ENCODE results near the gene TIMP2.
"Not testable (repeated sequence)": the region's sequence is repeated elsewhere in the genome, so short reads cannot be mapped to it uniquely, and the experiment has no call there.

Gene TIMP2

DNA sequence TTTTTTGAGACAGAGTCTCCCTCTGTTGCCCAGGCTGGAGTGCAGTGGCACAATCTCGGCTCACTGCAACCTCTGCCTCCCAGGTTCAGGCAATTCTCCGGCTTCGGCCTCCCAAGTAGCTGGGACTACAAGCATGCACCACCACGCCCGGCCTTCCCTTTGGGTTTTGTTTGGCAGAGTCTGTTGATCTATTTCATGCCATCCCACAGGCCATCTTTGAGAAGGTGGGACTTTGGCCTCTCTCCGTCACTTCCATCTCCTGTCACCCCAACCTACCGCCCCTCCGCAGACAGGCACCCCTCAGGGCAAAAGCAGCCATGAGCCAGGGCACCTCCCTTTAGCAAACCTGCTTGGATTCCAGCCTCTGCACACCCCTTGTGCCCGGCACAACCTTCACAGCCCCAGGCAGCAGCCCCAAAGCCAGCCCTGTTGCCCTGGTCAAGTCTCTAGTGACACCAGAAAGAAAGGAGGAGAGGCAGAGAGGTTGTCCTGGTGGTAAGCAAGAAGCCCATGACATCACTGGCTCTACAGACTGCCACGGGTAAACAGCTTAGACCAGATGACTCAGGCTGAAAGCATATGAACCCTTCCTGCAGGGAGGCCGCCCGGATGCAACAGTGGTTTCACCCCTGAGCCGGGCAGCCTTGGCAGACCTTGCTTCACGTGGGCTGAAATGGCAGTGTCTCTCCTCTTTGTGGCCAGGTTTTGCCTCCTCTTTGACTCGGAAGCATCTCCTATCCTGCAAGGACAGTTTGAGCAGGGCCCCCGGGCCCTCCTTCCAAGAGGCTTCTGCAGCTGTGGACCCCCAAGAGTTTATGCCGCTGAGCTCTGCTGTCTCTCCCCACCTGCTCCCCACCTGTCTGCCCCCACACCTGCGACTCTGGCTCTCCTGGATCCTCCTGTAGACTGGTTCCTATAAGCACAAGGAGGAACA lies 8.1 kb upstream of the TIMP2 start:
- in situ Hi-C loops (cut with HindIII; ENCODE audit: low sequenced_read_pairs), result no loop called here

DNA sequence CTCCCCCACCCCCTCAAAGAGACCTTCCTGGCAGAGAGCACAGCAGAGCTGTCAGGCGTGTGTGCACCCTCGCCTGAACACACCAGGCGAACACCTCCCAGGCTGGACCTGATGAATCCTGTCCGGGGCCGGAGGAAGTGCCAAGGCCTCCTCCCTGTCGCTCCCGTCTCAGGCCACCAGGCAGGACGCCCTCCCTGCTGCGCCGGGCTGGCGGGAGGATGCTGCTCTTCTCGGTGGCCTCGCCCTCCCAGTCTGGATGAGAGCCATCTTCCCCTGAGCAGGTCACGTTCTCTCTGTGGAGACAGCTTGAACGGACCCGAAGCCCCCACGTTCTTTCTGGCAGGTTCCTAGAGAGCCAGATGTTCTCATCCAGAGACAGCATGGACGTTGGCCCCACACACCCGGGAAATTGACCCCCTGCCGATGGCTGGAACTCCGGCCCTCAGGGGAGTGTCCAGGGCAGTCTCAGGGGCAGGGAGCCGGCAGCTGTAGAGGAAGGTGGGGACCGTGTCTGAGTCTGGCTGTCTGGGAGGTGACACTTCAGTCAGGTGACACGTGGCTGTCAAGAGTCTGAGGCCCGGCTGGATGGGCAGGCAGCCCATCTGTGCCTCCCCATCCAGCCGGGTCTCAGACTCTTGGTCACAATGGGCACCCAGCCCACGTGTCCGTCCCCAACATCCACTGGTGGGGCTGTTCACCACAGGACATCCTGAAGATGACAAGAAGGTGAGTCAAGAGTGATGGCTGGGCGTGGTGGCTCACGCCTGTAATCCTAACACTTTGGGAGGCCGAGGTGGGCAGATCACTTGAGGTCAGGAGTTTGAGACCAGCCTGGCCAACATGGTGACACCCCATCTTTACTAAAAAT lies 5.0 kb upstream of the TIMP2 start:
- in situ Hi-C loops (cut with HindIII; ENCODE audit: low sequenced_read_pairs), result no loop called here

DNA sequence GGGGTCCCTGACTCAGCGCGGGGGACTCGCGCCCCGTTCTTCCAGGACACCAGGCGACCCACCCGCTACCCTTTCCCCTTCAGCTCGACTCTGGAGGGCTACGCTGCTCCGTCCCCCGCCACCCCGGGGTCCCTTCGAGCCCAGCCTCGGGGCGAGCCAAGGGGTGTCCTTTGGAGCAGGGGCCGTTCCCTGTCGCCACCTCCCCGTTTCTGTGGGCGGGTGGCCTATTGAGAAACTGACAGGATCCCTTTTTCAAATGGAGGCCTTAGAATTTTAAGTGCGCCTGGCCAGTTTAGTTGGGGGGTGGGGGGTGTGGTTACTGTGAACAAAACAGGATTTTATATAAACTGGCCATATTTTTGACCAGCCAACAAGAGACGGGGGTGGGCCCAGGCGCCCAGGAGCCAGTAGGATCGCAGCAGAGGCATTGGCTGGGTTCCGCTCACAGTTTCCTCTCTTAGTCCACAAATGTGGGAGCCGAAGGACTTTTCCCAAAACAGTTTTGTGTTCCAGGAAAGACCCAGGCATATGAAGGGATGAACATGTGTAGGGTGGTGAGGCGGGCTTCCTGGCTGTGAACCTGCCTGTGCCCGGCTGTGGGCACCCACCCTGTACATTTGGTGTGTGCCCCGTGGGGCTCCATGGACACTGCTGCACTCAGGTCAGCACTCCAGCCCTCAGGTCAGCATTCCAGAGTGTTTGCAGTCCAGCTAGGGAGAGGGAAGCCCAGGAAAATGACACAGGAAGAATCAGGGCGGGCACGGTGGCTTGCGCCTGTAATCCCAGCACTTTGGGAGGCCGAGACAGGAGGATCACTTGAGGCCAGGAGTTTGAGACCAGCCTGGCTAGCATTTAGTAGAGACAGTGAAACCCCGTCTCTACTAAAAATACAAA lies 722 bp upstream of the TIMP2 start:
- in situ Hi-C loops (cut with HindIII; ENCODE audit: low sequenced_read_pairs), result no loop called here

DNA sequence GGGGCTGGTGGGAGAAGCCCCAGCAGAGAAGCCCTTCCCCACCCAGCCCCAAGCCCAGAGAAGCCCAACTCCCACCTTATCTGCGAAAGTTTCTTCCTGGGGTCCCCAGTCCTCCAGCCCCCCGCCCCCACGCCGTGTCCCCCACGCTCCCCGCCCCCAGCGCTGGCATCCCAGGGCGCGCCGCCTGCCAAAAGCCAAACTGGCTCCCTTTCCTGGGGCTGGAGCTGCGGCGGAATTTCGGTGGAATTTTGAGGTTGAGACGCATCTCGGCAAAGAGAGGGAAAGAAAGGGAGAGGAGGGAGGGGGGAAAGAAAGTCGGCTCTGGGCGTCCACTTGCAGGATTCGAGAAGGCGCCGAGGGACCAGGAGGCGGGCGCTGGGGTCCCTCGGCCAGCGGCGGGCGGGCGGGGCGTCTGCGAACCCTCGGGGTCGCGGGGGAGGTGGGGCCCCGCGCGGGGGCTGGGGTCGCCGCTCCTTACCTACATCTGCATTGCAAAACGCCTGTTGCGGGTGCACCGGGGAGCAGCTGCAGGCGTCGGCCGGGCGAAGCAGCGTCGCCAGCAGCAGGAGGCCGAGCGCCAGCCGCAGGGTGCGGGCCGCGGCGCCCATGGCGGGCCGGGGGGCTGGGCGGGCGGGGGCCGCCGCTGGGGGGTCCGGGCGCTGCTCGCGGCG lies 571 bp downstream of the TIMP2 start:
- in situ Hi-C loops (cut with HindIII; ENCODE audit: low sequenced_read_pairs), result no loop called here

DNA sequence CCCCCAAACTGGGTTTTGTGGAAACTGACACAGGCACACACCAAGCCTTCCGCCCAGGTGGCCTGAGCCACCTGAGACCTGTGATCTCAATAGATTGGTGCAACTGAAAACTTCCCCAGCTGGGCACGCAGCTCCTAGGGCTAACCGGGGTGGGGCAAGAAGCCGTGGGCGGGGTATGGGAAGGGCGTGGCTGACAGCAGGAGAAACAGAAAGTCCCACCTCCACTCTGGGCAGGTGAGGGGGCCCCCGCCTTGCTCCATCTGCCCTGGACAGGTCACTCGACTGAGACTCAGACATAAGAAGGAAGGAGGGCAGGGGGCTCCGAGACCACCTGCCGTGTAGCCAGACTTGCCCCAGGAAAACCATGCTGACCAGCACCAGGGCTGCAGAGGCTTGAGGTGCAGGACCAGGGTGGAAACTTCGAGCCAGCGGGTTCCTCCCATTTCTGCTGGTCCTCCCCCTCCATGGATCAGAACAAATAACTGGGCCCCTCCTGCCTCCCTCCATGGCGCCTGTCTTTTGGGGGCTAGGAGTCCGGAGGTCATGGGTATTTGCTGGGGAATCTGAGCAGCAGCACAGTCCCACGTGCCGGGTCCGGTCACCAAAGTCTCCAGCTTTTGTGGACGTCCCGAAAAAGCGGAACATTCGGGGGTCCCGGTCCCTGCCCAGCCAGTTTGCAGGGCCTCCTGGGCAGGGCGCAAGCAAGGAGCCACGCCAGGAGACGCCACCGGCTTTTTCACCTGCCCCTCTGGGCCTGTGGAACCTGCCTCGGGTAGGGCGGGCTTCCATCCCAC lies 1.3 kb downstream of the TIMP2 start:
- in situ Hi-C loops (cut with HindIII; ENCODE audit: low sequenced_read_pairs), result no loop called here

DNA sequence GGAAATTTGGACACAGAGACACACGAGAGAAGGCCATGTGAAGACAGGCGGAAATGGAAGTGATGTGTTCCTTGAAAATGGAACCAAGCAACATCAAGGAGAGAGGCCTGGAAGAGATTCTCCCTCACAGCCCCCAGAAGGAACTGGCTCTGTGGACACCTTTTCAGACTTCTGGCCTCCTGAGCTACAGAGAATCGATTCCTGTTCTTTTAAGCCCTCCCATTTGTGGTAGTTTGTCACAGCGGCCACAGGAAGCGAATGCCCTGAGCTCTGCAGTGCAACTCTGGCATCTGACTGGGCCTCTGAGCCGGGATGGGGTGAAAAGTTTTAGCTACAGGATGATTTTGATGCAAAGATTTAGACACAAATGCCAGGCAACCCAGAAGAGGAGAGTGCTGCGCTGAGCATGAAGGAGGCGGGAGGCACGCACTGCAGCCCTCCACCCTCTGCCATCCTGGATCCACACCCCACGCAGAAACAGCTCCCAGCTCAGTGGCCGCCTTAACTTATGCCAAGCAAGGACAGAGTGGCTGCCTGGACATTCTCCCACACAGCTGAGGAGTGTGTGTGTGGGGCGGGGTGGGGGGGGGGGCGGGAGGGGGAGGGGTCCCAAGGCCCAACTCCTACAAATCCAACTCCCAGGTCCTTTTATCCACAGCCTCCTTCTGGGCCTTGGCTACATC lies 2.2 kb downstream of the TIMP2 start:
- in situ Hi-C loops (cut with HindIII; ENCODE audit: low sequenced_read_pairs), result no loop called here

DNA sequence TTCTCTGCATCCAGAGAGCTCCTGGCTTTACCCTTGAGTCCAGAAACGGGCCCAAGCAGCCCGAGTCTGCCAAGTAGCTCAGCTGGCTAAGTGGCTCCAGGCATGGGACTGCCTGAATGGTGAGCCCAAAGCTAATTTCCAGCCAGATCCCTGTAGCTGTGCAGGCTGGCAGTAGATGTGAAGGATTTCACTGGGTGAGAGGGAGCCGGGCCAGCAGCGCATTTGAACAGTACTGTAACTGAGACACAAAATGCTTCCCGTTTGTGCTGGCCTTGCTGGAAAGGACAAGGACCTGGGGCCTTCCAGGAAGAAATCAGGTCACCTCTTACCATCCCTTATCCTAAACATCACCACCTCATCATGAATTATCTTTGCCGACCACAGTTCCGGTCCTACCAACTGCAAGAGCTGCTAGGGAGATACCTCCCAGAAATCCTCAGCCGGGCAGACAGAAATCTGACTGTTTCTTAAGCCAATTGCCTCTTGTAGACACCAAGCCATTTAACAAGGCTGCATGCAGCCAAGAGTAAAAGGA lies 3.7 kb downstream of the TIMP2 start:
- in situ Hi-C loops (cut with HindIII; ENCODE audit: low sequenced_read_pairs), result no loop called here

DNA sequence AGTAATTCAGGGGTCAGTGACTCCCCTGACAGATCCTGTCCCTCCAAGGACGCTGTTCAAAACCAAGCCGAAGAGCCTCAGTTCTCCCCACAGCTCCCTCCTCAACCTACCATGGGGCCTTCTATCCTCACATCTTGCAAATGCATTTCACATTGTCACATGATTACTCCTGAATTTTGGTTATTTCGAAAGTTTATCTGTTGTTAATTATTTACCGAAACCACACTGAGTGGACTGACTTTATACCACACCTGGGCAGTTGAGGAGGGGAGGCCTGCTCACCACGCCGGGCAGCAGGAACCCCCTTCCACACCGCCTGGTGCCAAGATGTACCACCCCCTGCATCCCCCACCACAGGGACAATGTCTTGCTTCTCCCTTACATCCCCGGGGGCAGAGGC lies 4.7 kb downstream of the TIMP2 start:
- in situ Hi-C loops (cut with HindIII; ENCODE audit: low sequenced_read_pairs), result no loop called here

DNA sequence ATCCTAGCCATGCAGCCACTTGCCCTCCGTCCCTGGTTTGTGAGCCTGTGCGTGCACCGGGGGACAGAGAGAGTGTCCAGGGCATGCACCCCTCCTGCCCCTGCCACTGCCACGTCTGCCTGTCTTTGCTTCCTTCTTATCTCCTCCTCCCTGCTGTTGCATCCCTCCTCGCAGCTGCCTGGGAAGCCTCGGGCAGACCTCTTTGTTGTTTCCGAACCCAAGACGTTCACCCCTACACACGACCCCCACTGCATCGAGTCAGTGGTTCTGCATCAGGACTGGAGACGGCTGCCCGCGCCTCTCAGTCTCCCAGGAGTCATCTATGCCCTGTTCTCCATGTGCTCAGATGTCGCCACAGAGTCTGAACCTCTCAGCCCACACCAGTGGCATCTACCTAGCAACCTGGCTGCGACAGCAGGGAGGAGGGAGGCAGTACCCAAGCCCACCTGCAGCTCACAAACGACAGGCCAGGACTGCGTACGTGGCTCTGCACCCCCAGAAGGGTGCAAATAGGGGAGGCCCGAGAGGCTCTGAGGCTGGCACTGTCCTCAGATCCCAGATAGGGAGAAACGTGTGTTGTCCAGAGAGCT lies 5.2 kb downstream of the TIMP2 start:
- in situ Hi-C loops (cut with HindIII; ENCODE audit: low sequenced_read_pairs), result no loop called here

DNA sequence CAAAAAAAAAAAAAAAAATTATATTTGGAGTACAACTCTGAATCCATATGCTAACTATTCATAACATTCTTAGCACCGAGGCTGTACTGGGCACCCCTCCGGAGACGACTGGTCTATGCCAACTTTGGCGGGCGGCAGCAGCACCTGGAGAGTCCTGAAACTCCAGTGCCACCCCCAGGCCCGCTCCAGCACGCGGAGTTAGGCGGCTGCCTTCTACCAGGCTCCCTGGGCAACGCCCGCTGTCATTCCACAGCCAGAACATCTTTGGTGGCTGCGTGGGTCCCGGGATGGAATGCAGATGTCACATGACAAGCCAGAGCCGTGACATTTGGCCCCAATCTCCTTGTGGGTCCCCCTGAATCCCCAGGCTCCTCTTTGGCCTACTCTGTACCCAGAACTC lies 6.2 kb downstream of the TIMP2 start:
- in situ Hi-C loops (cut with HindIII; ENCODE audit: low sequenced_read_pairs), result no loop called here

DNA sequence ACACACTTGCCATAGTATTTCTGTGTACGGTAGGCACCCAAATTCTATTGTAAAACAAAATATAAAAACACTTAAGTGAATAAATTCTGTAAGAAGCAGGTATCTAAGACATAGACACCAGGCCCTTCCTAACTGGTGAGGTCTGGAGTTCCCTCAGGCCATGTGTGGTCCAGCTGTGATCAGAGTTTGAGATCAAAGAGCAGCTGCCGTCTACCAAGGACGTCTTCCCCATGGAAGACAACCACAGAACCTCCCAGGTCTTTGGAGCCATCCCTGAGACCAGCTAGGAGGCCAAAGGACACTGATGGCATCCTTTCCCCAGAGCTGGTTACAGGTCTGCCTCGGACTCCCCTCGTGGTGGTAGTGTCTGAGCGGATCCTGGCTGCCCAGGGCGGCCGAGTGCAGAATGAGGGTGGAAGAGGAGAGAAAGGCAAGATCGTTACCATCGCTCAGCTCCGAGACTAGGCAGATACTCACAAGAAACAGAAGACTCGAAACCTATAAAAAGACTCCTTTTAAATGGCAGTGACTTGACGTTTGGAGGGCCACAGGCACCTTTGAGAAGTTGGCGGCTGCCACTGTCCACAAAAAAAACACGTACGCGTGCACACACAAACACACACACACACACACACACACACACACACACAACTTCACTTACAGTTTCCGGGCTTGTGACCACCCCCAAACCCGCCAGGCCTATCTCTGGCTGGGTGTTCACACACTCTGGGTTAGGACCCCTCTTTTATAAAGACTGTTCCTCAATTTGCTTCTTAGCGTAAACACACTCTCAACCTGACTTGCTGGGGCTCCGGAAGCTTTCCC lies 7.5 kb downstream of the TIMP2 start:
- in situ Hi-C loops (cut with HindIII; ENCODE audit: low sequenced_read_pairs), result no loop called here

DNA sequence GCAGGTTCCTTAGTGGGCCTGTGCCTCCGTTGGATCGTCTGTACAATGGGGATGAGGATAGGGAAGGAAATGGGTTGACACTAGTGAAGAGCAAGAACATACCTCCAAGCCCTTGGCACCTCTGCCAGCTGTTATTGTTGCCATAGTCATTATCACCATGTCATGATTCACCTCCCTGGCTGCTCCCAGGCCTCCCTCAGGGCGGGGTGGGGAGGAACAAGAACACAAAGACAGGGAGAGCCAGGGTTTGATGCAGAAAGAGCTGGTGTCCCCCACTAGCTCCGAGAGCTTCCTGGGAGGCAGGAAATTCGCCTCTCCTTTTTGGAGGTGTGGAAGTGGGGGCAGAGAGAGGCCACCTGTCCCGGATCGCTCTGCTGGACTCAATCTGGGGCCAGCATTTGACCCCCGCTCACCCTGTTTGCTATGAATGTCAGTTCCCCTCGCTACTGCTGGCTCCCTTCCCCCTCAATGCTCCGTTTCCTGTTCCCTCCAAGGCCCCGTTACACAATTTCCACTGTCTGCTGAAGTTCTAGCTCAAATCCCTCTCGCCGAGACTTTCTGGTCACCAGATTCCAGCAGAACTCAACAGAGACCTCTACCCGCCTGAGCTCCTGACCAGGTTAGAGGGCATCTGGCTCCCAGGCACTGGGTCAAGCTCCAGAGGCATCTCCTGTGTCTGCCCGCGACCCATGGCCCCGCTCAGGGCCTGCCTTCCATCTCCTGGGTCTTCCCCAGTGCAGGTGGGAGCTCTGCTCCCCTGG lies 9.1 kb downstream of the TIMP2 start:
- in situ Hi-C loops (cut with HindIII; ENCODE audit: low sequenced_read_pairs), result no loop called here

DNA sequence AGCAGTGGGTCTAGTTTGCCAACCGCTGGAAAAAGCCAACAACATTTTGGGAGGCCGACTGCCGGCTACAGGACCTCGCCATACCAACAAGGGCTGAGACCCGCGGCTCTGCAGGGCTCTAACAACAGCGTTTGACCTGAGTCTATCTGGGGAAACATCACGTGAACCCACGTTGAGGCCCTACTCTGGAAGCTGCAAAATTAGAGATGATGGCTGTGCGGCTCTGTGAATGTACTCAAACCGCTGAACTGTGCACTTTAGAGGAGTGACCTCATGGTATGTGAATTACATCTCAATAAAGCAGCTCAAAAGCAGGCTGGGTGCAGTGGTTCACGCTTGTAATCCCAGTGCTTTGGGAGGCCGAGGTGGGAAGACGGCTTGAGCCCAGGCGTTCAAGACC lies 12.1 kb downstream of the TIMP2 start:
- in situ Hi-C loops (cut with HindIII; ENCODE audit: low sequenced_read_pairs), result no loop called here

DNA sequence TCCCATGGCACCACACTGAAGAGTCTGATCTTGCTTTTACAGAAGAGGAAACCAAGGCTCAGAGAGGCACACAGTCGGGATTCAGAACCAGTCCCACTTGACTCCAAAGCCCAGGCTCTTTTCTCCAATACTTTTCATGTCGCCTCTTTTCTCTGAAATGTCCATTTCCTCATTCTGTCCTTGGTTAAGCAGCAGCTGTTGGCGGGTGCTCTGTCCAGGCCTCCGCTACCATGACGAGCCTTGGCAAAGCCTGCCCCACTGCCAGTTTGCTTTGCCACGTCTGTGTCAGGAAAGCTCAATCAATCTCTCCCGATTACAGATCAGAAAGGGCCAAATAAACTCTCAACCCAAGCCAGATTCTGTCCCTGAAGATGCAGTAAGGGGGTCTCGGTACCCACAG lies 13.1 kb downstream of the TIMP2 start:
- in situ Hi-C loops (cut with HindIII; ENCODE audit: low sequenced_read_pairs), result no loop called here

DNA sequence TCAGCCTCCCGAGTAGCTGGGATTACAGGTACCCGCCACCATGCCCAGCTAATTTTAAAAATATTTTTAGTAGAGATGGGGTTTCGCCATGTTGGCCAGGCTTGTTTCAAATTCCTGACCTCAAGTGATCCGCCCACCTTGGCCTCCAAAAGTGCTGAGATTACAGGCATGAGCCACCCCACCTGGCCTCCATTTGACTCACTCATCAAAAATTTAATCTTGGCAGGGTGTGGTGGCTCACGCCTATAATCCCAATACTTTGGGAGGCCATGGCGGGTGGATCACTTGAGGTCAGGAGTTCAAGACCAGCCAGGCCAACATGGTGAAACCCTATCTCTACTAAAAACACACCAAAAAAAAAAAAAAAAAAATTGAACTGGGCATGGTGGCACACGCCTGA lies 13.6 kb downstream of the TIMP2 start:
- in situ Hi-C loops (cut with HindIII; ENCODE audit: low sequenced_read_pairs), result not testable (repeated sequence)

DNA sequence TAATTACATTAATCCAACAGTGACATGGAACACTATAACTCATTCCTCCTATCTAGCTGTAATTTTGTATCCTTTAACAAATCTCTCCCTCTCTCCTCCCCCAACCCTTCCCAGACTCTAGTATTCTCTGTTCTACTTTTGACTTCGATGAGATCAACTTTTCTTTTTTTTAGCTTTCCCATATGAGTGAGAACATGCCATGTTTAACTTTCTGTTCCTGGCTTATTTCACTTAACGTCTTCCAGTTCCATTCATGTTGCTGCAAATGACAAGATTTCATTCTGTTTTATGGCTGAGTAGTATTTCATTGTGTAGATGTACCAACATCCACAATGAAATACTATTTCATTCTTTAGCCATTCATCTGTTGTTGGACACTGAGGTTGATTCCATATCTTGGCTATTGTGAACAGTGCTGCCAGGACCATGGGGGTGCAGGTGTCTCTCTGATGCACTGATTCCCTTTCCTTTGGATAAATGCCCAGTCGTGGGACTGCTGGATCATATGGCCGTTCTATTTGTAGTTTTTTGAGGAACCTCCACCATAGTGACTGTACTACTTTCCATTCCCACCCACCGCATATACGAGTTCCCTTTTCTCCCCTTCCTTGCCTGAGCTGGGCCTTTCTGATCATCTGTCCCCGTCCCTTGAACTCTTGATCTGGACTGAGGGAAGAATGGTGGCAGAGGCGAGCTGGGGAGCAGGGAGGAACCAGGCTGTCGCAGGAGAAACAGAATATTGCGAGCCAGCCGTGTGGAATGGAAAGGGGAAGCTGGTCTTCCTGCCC lies 14.5 kb downstream of the TIMP2 start:
- in situ Hi-C loops (cut with HindIII; ENCODE audit: low sequenced_read_pairs), result no loop called here

All from endothelial cell of hepatic sinusoid (primary cell).